ENCODE data around the gene DUOX1.

DUOX1 gene

GRCh38 chr15:45169608-45170480, 40.0 kb downstream of the DUOX1 start:
- no peak for DNase-seq

- DNase-seq: no peak
Measured at GRCh38 chr15:45171912-45172311, 42.1 kb downstream of the DUOX1 start.

GRCh38 chr15:45174069-45174468, 44.3 kb downstream of the DUOX1 start:
- no peak for DNase-seq

- DNase-seq: no peak
Measured at GRCh38 chr15:45174577-45174976, 44.8 kb downstream of the DUOX1 start.

- no peak for DNase-seq
Measured at GRCh38 chr15:45177285-45177684, 47.5 kb downstream of the DUOX1 start.

- peak; percentile 72 for DNase-seq
Measured at GRCh38 chr15:45179221-45179985, 49.6 kb downstream of the DUOX1 start.

- no peak for DNase-seq
Measured at GRCh38 chr15:45180201-45180600, 50.4 kb downstream of the DUOX1 start.

GRCh38 chr15:45180648-45181436, 51.0 kb downstream of the DUOX1 start:
- no peak for DNase-seq

- DNase-seq: no peak
Measured at GRCh38 chr15:45181491-45182285, 51.9 kb downstream of the DUOX1 start.

- no peak for DNase-seq
Measured at GRCh38 chr15:45182996-45183395, 53.2 kb downstream of the DUOX1 start.

- DNase-seq: no peak
Measured at GRCh38 chr15:45183511-45183910, 53.7 kb downstream of the DUOX1 start.

GRCh38 chr15:45184562-45185041, 54.8 kb downstream of the DUOX1 start:
- no peak for DNase-seq

GRCh38 chr15:45185069-45185779, 55.4 kb downstream of the DUOX1 start:
- no peak for DNase-seq

- DNase-seq: no peak
Measured at GRCh38 chr15:45185903-45186770, 56.3 kb downstream of the DUOX1 start.

GRCh38 chr15:45186771-45187577, 57.2 kb downstream of the DUOX1 start:
- DNase-seq: no peak

GRCh38 chr15:45187578-45187893, 57.7 kb downstream of the DUOX1 start:
- DNase-seq: no peak

GRCh38 chr15:45187894-45188830, 58.4 kb downstream of the DUOX1 start, which contains the start of gene SHF:
TSS of gene SHF (minus strand) at chr15:45187966. CDS start at chr15:45187951, 15 bp downstream.
- peak; percentile 12 for DNase-seq

GRCh38 chr15:45197512-45197911, 67.7 kb downstream of the DUOX1 start:
- no peak for DNase-seq

Data from DMS79 (cell line).